Mesenchymal stem cell (in vitro differentiated cells and primary cell): Measurements from ENCODE around the gene NKAIN4.
A peak's percentile ranks its signal among the peaks of the same experiment; 100 is the strongest.

Source experiments
- DNase-seq: peaks from one replicate; pipeline ENCODE4 v3.0.0-alpha.2; 2013
- H2AFZ ChIP-seq: one replicate; pipeline ENCODE4 v1.6.1; 2013; ENCODE audit warnings: low read depth, mild to moderate bottlenecking, control low read depth, inconsistent platforms, low read length, moderate library complexity
- H2AK5ac ChIP-seq: 2 replicates; pipeline ENCODE4 v1.6.1; 2013; ENCODE audit warnings: low read length, moderate library complexity, mild to moderate bottlenecking, inconsistent platforms; ENCODE audit not compliant: severe bottlenecking
- H2BK120ac ChIP-seq: one replicate; pipeline ENCODE4 v1.6.1; 2013; ENCODE audit warnings: low read depth, mild to moderate bottlenecking, inconsistent platforms, low read length, moderate library complexity
- H2BK12ac ChIP-seq, 2 experiments: one replicate each; pipeline ENCODE4 v1.6.1; 2013; ENCODE audit warnings: inconsistent platforms in 2 of 2, low read length in 2 of 2, mild to moderate bottlenecking in 2 of 2, moderate library complexity in 2 of 2, control low read depth in 1 of 2
- H2BK15ac ChIP-seq: one replicate; pipeline ENCODE4 v1.6.1; 2013; ENCODE audit warnings: mild to moderate bottlenecking, low read depth, inconsistent platforms; ENCODE audit not compliant: poor library complexity, severe bottlenecking
- H2BK5ac ChIP-seq: 2 replicates; pipeline ENCODE4 v1.6.1; 2013; ENCODE audit warnings: low read depth, mild to moderate bottlenecking, low read length, control low read depth, inconsistent platforms; ENCODE audit not compliant: poor library complexity, severe bottlenecking
- H3K14ac ChIP-seq, 2 experiments: one replicate each; pipeline ENCODE4 v1.6.1; 2013; ENCODE audit warnings: inconsistent platforms in 2 of 2, low read length in 2 of 2, control low read depth in 1 of 2, mild to moderate bottlenecking in 1 of 2, moderate library complexity in 1 of 2
- H3K18ac ChIP-seq, 2 experiments: one replicate each; pipeline ENCODE4 v1.6.1; 2013; ENCODE audit warnings: inconsistent platforms in 2 of 2, low read length in 2 of 2, control low read depth in 1 of 2, low read depth in 1 of 2, mild to moderate bottlenecking in 1 of 2
- H3K23ac ChIP-seq, 2 experiments: one replicate each; pipeline ENCODE4 v1.6.1; 2013; ENCODE audit warnings: inconsistent platforms in 2 of 2, low read length in 2 of 2, mild to moderate bottlenecking in 2 of 2, moderate library complexity in 2 of 2, control low read depth in 1 of 2
- H3K27ac ChIP-seq: 2 replicates; pipeline ENCODE4 v1.5.1; 2013; ENCODE audit warnings: mild to moderate bottlenecking, moderate library complexity, low read length, control low read depth, inconsistent platforms; ENCODE audit not compliant: poor library complexity, severe bottlenecking
- H3K27me3 ChIP-seq, 2 experiments: 2 replicates each; pipeline versions ENCODE4 v1.6.1 to v1.7.0; 2013; ENCODE audit warnings: low read length in 2 of 2, mild to moderate bottlenecking in 2 of 2, moderate library complexity in 2 of 2, control low read depth in 1 of 2, inconsistent platforms in 1 of 2; ENCODE audit not compliant: control insufficient read depth in 1 of 2, insufficient read depth in 1 of 2
- H3K36me3 ChIP-seq, 2 experiments: 2 replicates each; pipeline versions ENCODE4 v1.6.1 to v1.7.0; 2013; ENCODE audit warnings: low read length in 2 of 2, control low read depth in 1 of 2, inconsistent platforms in 1 of 2, low read depth in 1 of 2, mild to moderate bottlenecking in 1 of 2; ENCODE audit not compliant: insufficient read depth in 2 of 2, control insufficient read depth in 1 of 2
- H3K4ac ChIP-seq, 2 experiments: one replicate each; pipeline ENCODE4 v1.6.1; 2013; ENCODE audit warnings: inconsistent platforms in 2 of 2, low read length in 2 of 2, mild to moderate bottlenecking in 2 of 2, moderate library complexity in 2 of 2, control low read depth in 1 of 2, low read depth in 1 of 2
- H3K4me1 ChIP-seq: 2 replicates; pipeline ENCODE4 v1.6.1; 2013; ENCODE audit warnings: low read depth, low read length, control low read depth; ENCODE audit not compliant: control insufficient read depth, insufficient read depth
- H3K4me2 ChIP-seq: 2 replicates; pipeline ENCODE4 v1.6.1; 2013; ENCODE audit warnings: low read length, mild to moderate bottlenecking, inconsistent platforms; ENCODE audit not compliant: poor library complexity, severe bottlenecking
- H3K4me3 ChIP-seq, 2 experiments: 2 replicates each; pipeline versions ENCODE4 v1.5.1 to v1.7.0; 2013; ENCODE audit warnings: low read length in 2 of 2, mild to moderate bottlenecking in 2 of 2, control low read depth in 1 of 2, low read depth in 1 of 2; ENCODE audit not compliant: insufficient read depth in 1 of 2
- H3K79me1 ChIP-seq: replicated peaks from 2 replicates; pipeline ENCODE4 v1.6.1; 2013; ENCODE audit warnings: mild to moderate bottlenecking, control low read depth, low read length, inconsistent platforms; ENCODE audit not compliant: poor library complexity, severe bottlenecking
- H3K9ac ChIP-seq: 2 replicates; pipeline ENCODE4 v1.7.0; 2013; ENCODE audit warnings: mild to moderate bottlenecking, low read length, moderate library complexity
- H3K9me3 ChIP-seq: 2 replicates; pipeline ENCODE4 v1.7.0; 2013; ENCODE audit warnings: mild to moderate bottlenecking, low read length; ENCODE audit not compliant: control insufficient read depth
- H4K8ac ChIP-seq: one replicate; pipeline ENCODE4 v1.6.1; 2013; ENCODE audit warnings: inconsistent platforms, mild to moderate bottlenecking, low read length, moderate library complexity
- H4K91ac ChIP-seq: one replicate; pipeline ENCODE4 v1.6.1; 2013; ENCODE audit warnings: mild to moderate bottlenecking, low read length, inconsistent platforms
- WGBS: methylation state at CpG from one replicate; pipeline ENCODE4 v1.1.7; 2013; ENCODE audit warnings: mixed read lengths; 5-methylcytosine and 5-hydroxymethylcytosine counted together

NKAIN4 gene

DNA sequence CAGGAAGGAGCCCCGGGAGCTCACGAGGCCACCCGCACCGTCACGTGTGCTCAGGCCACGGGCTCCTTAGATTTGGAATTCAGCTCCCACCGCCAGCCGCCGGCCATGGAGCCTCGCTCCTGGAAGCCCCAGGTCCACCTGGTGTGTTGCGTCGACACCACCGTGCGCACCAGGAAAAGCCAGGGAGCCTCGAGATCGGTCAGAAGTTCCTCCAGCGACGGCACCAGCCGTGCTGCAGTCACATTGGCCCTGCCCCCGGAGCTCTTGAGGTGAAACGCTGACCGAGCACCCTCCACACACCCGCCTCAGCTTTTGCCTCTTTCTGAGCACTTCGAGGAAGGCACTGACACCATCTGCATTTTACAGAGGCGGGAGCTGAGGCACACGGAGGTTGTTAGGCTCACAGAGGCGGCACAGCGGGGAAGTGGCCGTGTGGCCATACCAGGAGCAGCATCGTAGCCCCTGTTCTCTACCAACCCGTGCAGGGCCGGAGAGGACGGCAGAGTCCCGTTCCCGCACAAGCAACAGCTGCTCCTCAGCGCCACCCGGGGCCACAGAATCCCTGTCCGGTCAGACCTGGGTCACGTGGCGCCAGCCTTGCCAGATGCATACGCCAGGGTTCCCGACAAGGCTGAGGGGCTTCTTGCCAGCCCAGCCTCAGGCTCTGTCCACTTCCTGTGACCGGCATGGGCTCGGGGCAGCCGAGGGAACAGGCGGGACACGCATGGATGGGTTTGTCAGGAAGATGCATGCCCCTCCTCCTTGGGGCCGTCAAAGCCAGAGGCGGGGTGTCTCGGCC is 7.6 kb downstream of the NKAIN4 start:
- peak overlapping the region; percentile 24 for H2AK5ac ChIP-seq
- peaks cover 0 to 76% of the 10 kb centered on the region in 2 experiments for H3K36me3 ChIP-seq
- peak overlapping the region in 1 of 2 experiments; percentile 1 for H3K14ac ChIP-seq
- peak overlapping the region; percentile 14 for H3K4me2 ChIP-seq
- no peak overlapping the region for H2BK12ac ChIP-seq
- WGBS: 38% methylated on average over 47 of the region's 50 CpGs
- H3K4me1 ChIP-seq: peaks cover 55% of the 10 kb centered on the region
- DNase-seq: no peak
- no peak overlapping the region for H3K4ac ChIP-seq
- H3K9me3 ChIP-seq: no peaks in the 10 kb centered on the region
- H3K9ac ChIP-seq: no peak overlapping the region
- no peak overlapping the region for H2BK5ac ChIP-seq
- peaks cover 13% of the 10 kb centered on the region for H3K79me1 ChIP-seq
- no peak overlapping the region for H2BK120ac ChIP-seq
- peak overlapping the region in 1 of 2 experiments; percentile 13 for H3K18ac ChIP-seq
- H4K8ac ChIP-seq: peak overlapping the region; percentile 48
- H3K27ac ChIP-seq: no peak overlapping the region
- peak overlapping the region in 1 of 2 experiments; percentile 40 for H3K23ac ChIP-seq
- no peak overlapping the region for H2AFZ ChIP-seq
- H2BK15ac ChIP-seq: no peak overlapping the region
- H3K27me3 ChIP-seq: peaks cover 0 to 65% of the 10 kb centered on the region in 2 experiments
- no peak overlapping the region for H3K4me3 ChIP-seq
- H4K91ac ChIP-seq: no peak overlapping the region

DNA sequence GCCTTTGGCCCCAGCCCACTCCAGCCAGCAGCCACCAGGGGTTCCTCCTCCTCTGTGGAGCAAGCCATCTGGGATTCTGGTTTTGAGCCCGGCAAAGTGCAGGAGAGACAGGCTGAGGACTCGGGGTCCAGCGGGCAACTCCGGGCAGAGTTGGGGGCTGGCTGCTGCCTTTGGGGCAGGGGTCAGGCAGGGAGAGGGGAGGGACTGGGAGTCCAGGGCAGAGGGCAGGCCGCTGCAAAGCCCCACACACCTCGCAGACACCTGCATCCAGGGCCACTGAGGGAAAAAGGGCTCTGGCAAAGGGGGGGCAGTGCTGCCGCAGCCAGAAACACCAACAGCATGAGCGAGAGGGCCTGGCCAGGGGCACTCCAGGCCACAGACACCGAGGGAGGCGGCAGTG is 9.8 kb downstream of the NKAIN4 start:
- Histone ChIP-seq H2AFZ (no peak overlapping the region), H3K4me1 (peaks cover 50% of the 10 kb centered on the region), H3K79me1 (peaks cover 7% of the 10 kb centered on the region), H3K18ac (no peak overlapping the region), H3K9ac (no peak overlapping the region), H3K27ac (no peak overlapping the region), H3K23ac (no peak overlapping the region), H4K8ac (no peak overlapping the region), H3K4me2 (no peak overlapping the region), H2BK5ac (no peak overlapping the region), H2BK12ac (no peak overlapping the region), H2BK15ac (no peak overlapping the region), H3K27me3 (peaks cover 0 to 57% of the 10 kb centered on the region in 2 experiments), H3K9me3 (no peaks in the 10 kb centered on the region), H4K91ac (no peak overlapping the region), H3K4me3 (peak overlapping the region in 1 of 2 experiments; percentile 24), H2AK5ac (no peak overlapping the region), H2BK120ac (no peak overlapping the region), H3K36me3 (peaks cover 0 to 75% of the 10 kb centered on the region in 2 experiments), H3K4ac (no peak overlapping the region), H3K14ac (no peak overlapping the region)
- no peak for DNase-seq
- 93% methylated on average over 10 of the region's 10 CpGs for WGBS

DNA sequence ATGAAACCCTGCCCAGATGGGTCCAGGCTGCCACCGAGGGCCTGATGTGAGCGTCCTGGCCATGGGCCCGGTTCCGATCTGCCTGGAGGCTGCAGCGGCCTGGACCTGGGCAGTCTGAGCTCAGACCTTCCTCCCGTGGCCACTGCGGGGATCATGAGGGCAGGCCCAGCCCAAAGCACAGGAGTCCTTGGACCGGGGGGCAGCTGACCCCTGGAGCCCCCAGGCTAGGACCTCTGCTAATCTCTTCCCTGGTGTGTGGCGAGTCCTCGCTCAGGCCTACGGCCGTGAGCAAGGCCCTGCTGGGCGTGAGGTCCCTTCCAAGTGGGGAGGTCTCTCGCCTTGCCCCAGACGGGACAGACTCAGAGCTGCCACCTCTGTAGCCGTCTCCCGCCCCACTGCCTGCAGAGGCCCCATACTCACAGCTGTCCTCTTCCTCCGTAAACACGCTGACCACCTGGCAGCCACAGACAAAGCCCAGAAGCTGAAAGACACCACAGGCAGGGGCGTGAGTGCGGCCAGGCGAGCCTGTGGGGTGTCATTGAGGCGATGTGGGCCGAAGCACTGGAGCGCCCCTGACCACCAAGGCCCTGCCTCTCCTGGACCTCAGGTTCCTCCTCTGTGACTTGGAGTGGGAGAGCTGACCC is 10.5 kb downstream of the NKAIN4 start:
- no peak overlapping the region for H3K4me2 ChIP-seq
- H3K79me1 ChIP-seq: peaks cover 6% of the 10 kb centered on the region
- H3K9me3 ChIP-seq: no peaks in the 10 kb centered on the region
- H3K23ac ChIP-seq: no peak overlapping the region
- no peak overlapping the region for H2AK5ac ChIP-seq
- H3K14ac ChIP-seq: no peak overlapping the region
- H2BK15ac ChIP-seq: peak overlapping the region; percentile 74
- no peak for DNase-seq
- no peak overlapping the region for H3K27ac ChIP-seq
- no peak overlapping the region for H3K18ac ChIP-seq
- H4K8ac ChIP-seq: no peak overlapping the region
- no peak overlapping the region for H3K4ac ChIP-seq
- no peak overlapping the region for H3K4me3 ChIP-seq
- no peak overlapping the region for H2BK120ac ChIP-seq
- peak overlapping the region in 1 of 2 experiments; percentile 22 for H2BK12ac ChIP-seq
- WGBS: 89% methylated on average over 25 of the region's 25 CpGs
- H3K36me3 ChIP-seq: peaks cover 0 to 74% of the 10 kb centered on the region in 2 experiments
- H3K9ac ChIP-seq: no peak overlapping the region
- peaks cover 0 to 49% of the 10 kb centered on the region in 2 experiments for H3K27me3 ChIP-seq
- H3K4me1 ChIP-seq: peaks cover 48% of the 10 kb centered on the region
- H4K91ac ChIP-seq: no peak overlapping the region
- no peak overlapping the region for H2BK5ac ChIP-seq
- H2AFZ ChIP-seq: no peak overlapping the region

DNA sequence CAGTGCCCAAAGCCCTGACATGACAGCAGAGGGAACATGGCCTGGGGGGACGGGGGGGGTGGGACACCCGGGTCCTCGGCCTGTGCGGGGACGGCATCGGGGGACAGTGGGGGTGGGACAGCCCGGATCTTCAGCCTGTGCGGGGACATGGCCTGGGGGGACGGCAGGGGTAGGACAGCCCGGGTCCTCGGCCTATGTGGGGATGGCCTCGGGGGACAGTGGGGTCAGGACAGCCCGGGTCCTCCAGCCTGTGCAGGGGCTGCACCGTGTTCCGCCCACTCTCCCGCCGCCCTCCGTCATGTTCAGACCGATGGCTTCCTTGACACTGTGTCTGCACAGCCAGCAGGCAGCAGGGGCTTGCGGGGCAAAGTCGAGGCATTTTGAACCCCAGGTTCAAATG is 11.5 kb downstream of the NKAIN4 start:
- Histone ChIP-seq H3K4ac (no peak overlapping the region), H2BK120ac (no peak overlapping the region), H3K36me3 (peaks cover 0 to 64% of the 10 kb centered on the region in 2 experiments), H3K79me1 (no peaks in the 10 kb centered on the region), H3K27ac (no peak overlapping the region), H3K4me1 (peaks cover 44% of the 10 kb centered on the region), H2AK5ac (no peak overlapping the region), H4K91ac (no peak overlapping the region), H3K23ac (no peak overlapping the region), H3K9ac (no peak overlapping the region), H2BK12ac (no peak overlapping the region), H3K18ac (no peak overlapping the region), H2AFZ (no peak overlapping the region), H3K4me2 (no peak overlapping the region), H3K4me3 (no peak overlapping the region), H4K8ac (no peak overlapping the region), H3K14ac (no peak overlapping the region), H3K27me3 (peaks cover 0 to 40% of the 10 kb centered on the region in 2 experiments), H3K9me3 (no peaks in the 10 kb centered on the region), H2BK15ac (peak overlapping the region; percentile 17), H2BK5ac (no peak overlapping the region)
- WGBS: 93% methylated on average over 21 of the region's 21 CpGs
- DNase-seq: no peak
